Astrocyte of the hippocampus (primary cell): ENCODE data around the gene CACNA1C.

Experiments used
- DNase-seq: peaks from one replicate; pipeline ENCODE4 v3.0.0; 2011; ENCODE audit warnings: low read depth, low spot score

Gene CACNA1C

DNA sequence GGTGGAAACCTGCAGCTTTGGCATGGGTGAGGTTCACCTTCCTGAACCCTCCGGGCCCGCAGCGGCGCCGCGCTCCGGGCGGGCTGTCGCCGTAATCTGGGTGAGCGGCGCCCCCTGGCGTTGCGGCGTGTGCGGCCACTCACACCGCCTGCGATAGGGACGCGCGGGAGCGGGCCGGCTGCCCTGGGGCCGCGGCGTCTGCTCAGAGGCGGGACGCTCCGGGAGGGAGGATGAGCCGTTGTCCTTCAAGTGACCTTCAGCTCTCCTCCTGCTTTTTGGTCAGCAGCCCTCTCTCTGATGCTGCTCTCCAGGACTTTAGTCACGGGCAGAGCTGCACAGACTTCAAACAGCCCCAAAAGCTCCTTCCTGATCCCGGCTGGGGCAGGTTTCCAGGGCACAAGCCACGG lies 530.3 kb downstream of the CACNA1C start:
- peak; percentile 78 for DNase-seq

GRCh38 chr12:2583642-2584401 lies 531.0 kb downstream of the CACNA1C start:
- DNase-seq = no peak

GRCh38 chr12:2586156-2587038 lies 533.6 kb downstream of the CACNA1C start:
- DNase-seq = no peak

GRCh38 chr12:2588345-2588744 lies 535.6 kb downstream of the CACNA1C start:
- no peak for DNase-seq

DNA sequence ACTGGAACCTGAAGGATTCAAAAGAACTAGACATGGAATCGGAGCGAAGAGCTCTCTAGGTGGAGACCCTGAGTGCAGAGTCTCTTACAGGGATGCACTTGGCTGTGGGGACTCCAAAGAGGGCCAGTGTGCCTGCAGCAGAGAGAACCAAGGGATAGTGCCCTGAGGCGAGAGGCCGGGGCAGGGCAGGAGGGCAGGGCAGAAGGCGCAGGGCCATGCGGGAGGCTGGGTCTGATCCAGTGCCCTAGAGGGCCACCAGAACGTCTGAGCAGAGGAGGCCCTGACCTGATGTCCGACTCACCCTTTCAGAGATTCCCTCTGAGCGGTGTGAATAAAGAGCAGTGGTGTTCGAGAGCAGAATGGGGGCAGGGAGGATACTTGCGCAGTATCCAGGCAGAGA lies 536.6 kb downstream of the CACNA1C start:
- no peak for DNase-seq

DNA sequence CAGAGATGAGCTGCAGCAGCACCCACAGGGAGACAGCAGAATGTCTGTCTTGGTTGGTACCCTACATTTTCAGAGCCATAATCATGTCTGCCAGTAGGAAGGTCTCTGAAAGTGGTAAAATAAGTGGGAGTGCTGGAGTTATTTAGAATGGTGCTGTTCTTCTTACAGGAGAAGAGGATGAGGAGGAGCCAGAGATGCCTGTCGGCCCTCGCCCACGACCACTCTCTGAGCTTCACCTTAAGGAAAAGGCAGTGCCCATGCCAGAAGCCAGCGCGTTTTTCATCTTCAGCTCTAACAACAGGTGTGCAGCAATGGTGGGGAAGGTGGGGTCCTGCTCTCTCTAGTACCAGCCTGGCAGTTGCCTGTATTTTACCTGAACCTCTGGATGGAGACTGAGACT lies 540.3 kb downstream of the CACNA1C start:
- no peak for DNase-seq

GRCh38 chr12:2596441-2596840 lies 543.7 kb downstream of the CACNA1C start:
- DNase-seq = no peak

- no peak for DNase-seq
Observed at GRCh38 chr12:2605301-2605700, 552.5 kb downstream of the CACNA1C start.

- DNase-seq = no peak
Observed at GRCh38 chr12:2606186-2606910, 553.6 kb downstream of the CACNA1C start.

DNA sequence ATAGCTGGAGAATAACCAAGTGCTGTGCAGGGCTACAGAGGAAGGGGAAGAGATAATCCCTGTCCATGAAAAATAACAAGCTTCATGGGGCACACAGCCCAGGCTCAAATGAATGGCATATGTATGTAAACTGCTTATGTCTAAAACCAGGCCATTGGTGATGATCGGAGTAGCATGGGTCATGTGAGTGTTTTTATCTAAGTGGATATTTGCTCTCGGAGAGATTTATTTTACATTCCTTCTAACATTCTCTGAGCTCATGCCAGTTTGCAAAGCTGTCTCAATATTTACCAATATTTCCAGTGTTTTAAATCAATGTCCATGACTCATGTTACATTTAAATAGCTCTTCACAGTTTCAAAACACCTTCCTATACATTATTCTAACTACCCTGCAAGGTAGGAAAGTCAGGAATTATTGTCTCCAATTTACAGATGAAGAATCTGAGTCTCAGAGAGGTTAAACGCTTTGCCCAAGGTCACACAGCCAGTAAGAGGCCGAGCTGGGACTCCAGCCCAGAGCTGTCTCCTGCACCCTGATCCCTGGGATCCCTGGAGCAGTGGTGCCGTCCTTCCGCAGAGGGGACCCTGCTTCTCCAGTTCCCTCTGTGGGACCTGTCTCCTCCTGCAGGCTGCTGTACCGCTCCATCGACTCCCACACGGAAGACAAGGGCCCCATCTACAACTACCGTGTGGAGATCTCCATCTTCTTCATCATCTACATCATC lies 555.3 kb downstream of the CACNA1C start:
- DNase-seq = no peak

DNA sequence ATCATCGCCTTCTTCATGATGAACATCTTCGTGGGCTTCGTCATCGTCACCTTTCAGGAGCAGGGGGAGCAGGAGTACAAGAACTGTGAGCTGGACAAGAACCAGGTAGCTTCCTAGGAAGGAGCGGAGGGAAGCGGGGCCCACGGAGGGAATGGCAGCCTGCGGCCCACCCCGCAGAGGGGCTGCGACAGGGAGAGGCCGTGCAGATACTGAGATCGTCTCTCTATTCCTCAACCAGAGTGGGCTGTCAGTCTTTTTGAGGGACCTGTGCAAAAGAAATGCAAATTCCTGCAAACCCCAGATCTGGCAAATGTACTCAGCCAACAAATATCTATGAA lies 555.8 kb downstream of the CACNA1C start:
- DNase-seq = no peak

GRCh38 chr12:2609020-2609419 lies 556.2 kb downstream of the CACNA1C start:
- no peak for DNase-seq

- no peak for DNase-seq
Observed at GRCh38 chr12:2610358-2610757, 557.6 kb downstream of the CACNA1C start.

GRCh38 chr12:2613326-2614073 lies 560.7 kb downstream of the CACNA1C start:
- DNase-seq = peak; percentile 90

DNA sequence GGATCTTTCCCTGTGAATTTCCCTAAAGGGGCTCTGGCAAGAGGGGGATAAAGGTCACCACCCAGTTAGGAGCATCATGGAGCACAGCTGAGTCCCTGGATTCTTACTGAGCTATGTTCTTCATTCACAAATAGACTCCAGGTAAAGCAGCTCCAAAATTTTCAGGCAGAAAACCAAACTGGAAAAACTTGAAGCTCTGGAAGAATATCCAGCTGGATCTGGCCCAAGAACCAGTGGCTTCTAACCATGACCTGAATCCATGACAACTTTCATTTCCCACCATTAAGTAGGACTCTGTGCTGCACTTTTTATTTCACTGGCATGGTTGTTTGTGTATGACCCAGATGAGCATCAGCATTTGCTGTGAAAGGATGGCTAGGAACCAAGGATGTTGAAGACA lies 561.6 kb downstream of the CACNA1C start:
- no peak for DNase-seq

DNA sequence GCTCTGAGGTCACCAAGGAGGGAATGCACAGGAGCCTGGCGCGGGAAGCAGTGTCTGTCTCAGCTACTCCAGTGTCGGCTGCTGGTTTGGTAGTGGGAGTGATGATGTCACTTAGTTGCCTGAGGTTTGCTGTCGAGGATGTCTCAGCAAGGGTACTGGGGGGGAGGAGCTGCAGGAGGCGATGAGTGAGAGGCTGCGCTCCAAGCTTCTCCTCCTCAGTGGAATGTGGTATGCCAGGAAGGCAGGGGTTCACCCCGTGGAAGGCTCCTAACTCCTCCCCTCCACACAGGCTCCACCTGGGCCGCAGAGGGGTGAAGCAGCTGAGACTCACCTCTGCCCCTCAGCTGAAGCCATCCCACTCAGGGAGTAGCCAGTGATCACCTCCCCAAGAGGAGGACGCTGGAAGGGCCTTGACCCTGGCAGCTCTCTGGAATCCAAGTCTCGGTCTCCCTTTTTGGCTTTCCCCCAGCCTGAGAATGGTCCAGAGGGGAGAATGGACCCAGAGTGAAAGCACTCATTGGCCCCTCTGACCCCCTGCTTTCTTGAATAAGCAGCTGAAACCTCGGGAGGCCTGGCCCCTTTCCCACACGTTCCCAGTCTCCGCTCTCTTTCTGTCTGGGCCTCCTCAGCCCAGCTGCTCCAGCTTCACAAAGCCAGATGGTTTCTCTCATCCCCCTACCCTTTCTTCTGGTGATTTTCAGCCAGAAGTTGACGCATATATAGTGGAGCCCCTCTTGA lies 563.0 kb downstream of the CACNA1C start:
- DNase-seq = peak; percentile 47

DNA sequence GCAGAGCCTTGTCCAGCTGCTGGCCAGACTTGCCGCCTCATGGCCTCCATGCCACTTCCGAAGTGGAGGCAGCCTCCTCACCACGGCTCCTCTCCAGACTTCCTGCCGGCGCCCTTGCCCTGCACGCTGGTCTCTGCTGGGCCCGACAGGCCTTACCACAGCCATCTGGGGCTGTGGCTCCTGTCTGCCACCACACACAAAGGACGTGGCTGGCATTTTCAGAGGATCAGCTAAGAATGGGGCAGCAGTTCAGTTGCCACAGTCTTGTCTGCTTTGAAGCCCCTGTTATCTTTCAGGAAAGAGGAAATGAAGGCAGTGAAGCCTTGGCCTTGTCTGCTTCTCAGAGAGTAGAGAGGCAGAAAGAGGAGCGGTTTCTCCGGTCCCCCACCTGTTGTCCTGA lies 564.0 kb downstream of the CACNA1C start:
- DNase-seq = no peak

GRCh38 chr12:2617365-2617764 lies 564.6 kb downstream of the CACNA1C start:
- DNase-seq = no peak

DNA sequence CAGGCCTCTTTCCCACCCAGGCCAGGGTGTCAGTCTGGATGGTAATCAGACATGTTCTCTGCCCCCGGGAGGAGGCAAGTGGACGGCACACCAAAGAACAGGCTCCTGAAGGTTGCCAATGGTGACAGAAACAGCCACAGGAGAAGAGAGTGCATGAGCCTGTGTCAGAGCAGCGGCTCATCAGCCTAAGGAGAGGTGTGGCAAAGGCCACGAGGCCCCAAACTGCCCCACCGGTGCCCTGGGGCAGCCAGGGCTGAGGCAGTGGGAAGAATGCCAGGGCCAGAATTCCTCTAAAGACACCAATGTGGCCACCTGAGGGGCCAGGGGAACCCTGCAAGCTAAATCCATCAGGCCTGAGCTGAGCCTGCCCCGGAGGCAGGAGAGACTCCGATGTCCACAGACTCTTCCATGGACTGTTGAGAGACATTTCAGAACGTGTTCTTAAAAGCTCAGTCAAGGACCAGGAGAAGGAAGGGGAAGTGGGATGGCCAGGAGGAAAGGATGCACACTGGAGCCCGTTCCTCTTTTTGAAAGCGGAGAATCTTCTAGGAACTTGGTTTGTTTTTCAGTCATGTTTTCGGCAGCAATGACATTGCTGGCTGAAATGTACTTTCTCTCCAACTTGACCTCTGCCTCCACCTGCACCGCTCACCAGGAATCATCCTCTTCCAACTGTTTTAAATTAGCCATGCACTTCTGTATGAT lies 565.7 kb downstream of the CACNA1C start:
- DNase-seq = no peak

DNA sequence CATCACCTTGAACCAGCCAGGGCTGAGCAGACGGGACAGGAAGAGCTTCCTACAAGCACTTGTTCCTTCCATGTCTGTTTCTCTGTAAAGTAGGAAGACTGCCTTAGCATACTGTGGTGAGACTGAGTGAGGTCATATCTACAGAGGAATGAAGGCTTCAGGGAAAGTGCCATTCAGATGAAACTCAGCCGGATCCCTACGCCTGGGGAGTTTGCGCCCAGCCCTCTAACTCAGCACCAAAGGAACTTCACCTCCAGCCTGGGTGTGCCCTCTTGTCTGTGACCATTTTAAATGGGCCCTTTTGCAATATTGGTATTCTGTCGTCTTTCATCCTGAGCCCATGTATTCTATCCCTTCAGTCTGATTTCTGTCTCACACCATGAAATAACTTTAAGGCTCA lies 566.3 kb downstream of the CACNA1C start:
- no peak for DNase-seq
